OCI-LY7 (cell line): ENCODE data around the gene TPM4. TPM values are rescaled to one million over a fixed set of nuclear protein-coding genes. Genes with fewer than 3 reads are reported as not detected.
A peak's percentile ranks its signal among the peaks of the same experiment; 100 is the strongest.
"Not testable (repeated sequence)": the region's sequence is repeated elsewhere in the genome, so short reads cannot be mapped to it uniquely, and the experiment has no call there.

Experiments used
- BruUV-seq: library from RNA; stranded (reverse); fragments of 400-500 nt; replicated peaks from 2 replicates; lab custom pipeline; 2021; lab: Mats Ljungman, UMichigan
- CTCF ChIA-PET: fragments of 300-600 bp; sonication (Branson Sonifier 250); formaldehyde crosslinking; loops from one replicate; lab custom pipeline; 2022; ENCODE audit warnings: antibody characterized with exemption; ENCODE audit not compliant: unreplicated experiment; lab: Charles Lee
- POLR2A ChIA-PET: fragments of 300-600 bp; sonication (Branson Sonifier 250); formaldehyde crosslinking; loops from one replicate; lab custom pipeline; 2022; ENCODE audit warnings: antibody characterized with exemption; lab: Charles Lee
- DNase-seq: peaks from one replicate; pipeline ENCODE4 v3.0.0-alpha.2; 2015; ENCODE audit warnings: low spot score
- H2AFZ ChIP-seq: fragments of 200-600 bp; sonication (generic), shearing (Covaris generic); 2 replicates; pipeline ENCODE4 v1.6.1; 2014; ENCODE audit warnings: mild to moderate bottlenecking, antibody characterized with exemption, low read length, moderate library complexity
- H3K27ac ChIP-seq: fragments of 200-600 bp; sonication (generic); 2 replicates; pipeline ENCODE4 v1.5.1; 2014; ENCODE audit warnings: mixed run types, low read depth, mild to moderate bottlenecking, moderate library complexity, low read length, inconsistent platforms; ENCODE audit not compliant: poor library complexity, severe bottlenecking
- H3K36me3 ChIP-seq: fragments of 200-600 bp; sonication (generic); 2 replicates; pipeline ENCODE4 v1.6.1; 2014; ENCODE audit warnings: mild to moderate bottlenecking, antibody characterized with exemption, low read length, moderate library complexity, mixed read lengths; ENCODE audit not compliant: insufficient read depth
- H3K4me1 ChIP-seq: fragments of 200-600 bp; sonication (generic); 2 replicates; pipeline ENCODE4 v1.5.1; 2014; ENCODE audit warnings: mild to moderate bottlenecking, low read length; ENCODE audit not compliant: insufficient read depth, poor library complexity, severe bottlenecking
- H3K4me2 ChIP-seq: fragments of 200-600 bp; sonication (generic); 2 replicates; pipeline ENCODE4 v1.6.1; 2014; ENCODE audit warnings: mild to moderate bottlenecking, low read length
- H3K4me3 ChIP-seq: fragments of 200-600 bp; sonication (generic); 2 replicates; pipeline ENCODE4 v1.5.1; 2014; ENCODE audit warnings: mild to moderate bottlenecking, low read depth, low read length; ENCODE audit not compliant: poor library complexity, severe bottlenecking
- H3K79me2 ChIP-seq: fragments of 200-600 bp; sonication (generic); 2 replicates; pipeline ENCODE4 v1.6.1; 2016; ENCODE audit warnings: low read depth, mild to moderate bottlenecking, low read length, moderate library complexity, mixed read lengths; ENCODE audit not compliant: insufficient read depth
- H3K9me2 ChIP-seq: fragments of 200-600 bp; sonication (generic); 2 replicates; pipeline ENCODE4 v1.6.1; 2016; ENCODE audit warnings: mild to moderate bottlenecking, low read length, mixed read lengths; ENCODE audit not compliant: insufficient read depth
- H3K9me3 ChIP-seq: fragments of 200-600 bp; sonication (generic); 2 replicates; pipeline ENCODE4 v1.6.1; 2014; ENCODE audit warnings: mild to moderate bottlenecking, mixed run types, low read length, mixed read lengths
- H4K20me1 ChIP-seq: fragments of 200-600 bp; sonication (generic); 2 replicates; pipeline ENCODE4 v1.6.1; 2014; ENCODE audit warnings: mild to moderate bottlenecking, antibody characterized with exemption, low read length, moderate library complexity, mixed read lengths; ENCODE audit not compliant: insufficient read depth
- EZH2phosphoT487 ChIP-seq: fragments of 200-600 bp; sonication (generic); IDR thresholded peaks from 2 replicates; pipeline ENCODE4 v1.6.1; 2018; ENCODE audit warnings: low read depth, borderline replicate concordance, mild to moderate bottlenecking, mixed run types, antibody characterized with exemption, low read length, moderate library complexity, mixed read lengths
- intact Hi-C: fragments of 100-400 bp; cut with micrococcal nuclease; formaldehyde crosslinking; loops from one replicate; pipeline ENCODE4 v1.10.0; 2022; ENCODE audit not compliant: unreplicated experiment
- total RNA-seq, 2 experiments: library from RNA; depleted of rRNA in 1 of 2; stranded (reverse); fragments of >200 nt in 1 of 2; shearing (Covaris generic) in 1 of 2; gene quantifications; 2 replicates each; pipeline ENCODE4 v1.2.3, GENCODE V29; 2014 to 2022
- TF ChIP-seq, protein P1 (sequence below): fragments of 200-600 bp; sonication (generic); conservative IDR thresholded peaks from 2 replicates; pipeline ENCODE4 v1.5.1; 2014; ENCODE audit warnings: mild to moderate bottlenecking, antibody characterized with exemption, low read length, moderate library complexity, mixed read lengths

TPM4 gene
- total RNA-seq, 2 experiments from 2014 or later: 98.1 to 111 TPM

DNA sequence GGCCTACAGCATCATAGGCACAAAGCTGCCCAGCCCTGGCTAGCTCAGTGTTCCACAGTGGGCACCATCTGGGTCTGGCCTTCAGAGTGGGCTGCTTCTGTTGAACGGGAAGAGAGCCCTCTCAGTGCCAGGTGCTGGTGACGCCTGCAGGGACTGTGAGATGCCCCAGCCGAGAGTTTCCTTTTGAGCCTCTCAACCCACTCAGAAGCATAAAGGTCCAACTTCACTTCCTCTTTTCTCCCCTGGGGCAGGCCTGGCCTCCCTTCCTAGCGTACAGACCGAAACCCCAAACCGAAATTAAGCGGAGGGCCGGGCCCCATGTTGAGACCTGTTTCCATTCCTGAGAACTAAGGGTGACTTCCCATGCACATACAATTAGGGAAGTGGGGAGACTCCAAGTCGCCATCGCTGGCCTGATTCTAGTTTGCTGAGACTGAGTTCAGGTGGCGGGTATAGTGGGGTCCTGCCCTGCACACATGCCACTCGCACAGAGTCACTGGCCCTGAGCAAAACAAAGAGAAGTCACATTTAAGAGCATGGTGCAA is 42.3 kb downstream of the TPM4 start:
- ChIA-PET POLR2A (interaction anchor here (0.6 to 2.4 kb wide), 4 partner anchors 26 to 326 kb away, joined by 3 to 16 read pairs (median 7); no protein-coding TSS in a partner anchor), CTCF (interaction anchor here (1.0 to 1.2 kb wide), 2 partner anchors 31 to 48 kb away, joined by 3 to 4 read pairs; no protein-coding TSS in a partner anchor)
- TF ChIP-seq EZH2phosphoT487: no peak
- TF ChIP-seq, protein P1, sequence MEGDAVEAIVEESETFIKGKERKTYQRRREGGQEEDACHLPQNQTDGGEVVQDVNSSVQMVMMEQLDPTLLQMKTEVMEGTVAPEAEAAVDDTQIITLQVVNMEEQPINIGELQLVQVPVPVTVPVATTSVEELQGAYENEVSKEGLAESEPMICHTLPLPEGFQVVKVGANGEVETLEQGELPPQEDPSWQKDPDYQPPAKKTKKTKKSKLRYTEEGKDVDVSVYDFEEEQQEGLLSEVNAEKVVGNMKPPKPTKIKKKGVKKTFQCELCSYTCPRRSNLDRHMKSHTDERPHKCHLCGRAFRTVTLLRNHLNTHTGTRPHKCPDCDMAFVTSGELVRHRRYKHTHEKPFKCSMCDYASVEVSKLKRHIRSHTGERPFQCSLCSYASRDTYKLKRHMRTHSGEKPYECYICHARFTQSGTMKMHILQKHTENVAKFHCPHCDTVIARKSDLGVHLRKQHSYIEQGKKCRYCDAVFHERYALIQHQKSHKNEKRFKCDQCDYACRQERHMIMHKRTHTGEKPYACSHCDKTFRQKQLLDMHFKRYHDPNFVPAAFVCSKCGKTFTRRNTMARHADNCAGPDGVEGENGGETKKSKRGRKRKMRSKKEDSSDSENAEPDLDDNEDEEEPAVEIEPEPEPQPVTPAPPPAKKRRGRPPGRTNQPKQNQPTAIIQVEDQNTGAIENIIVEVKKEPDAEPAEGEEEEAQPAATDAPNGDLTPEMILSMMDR: no peak
- H3K9me2 ChIP-seq: no peaks in the 10 kb centered on the region
- H3K4me3 ChIP-seq: peak overlapping the region; percentile 54
- no peaks in the 10 kb centered on the region for H3K9me3 ChIP-seq
- BruUV-seq: no TSS peak
- peak overlapping the region; percentile 91 for H3K4me2 ChIP-seq
- H3K79me2 ChIP-seq: peaks cover 53% of the 10 kb centered on the region
- H2AFZ ChIP-seq: no peak overlapping the region
- H3K36me3 ChIP-seq: peaks cover 81% of the 10 kb centered on the region
- intact Hi-C loops: loop anchor here (1.0 to 2.0 kb wide), 3 partner anchors 25 to 64 kb away; partner anchors contain the start of gene HSH2D
- H3K4me1 ChIP-seq: peaks cover 65% of the 10 kb centered on the region
- no peaks in the 10 kb centered on the region for H4K20me1 ChIP-seq
- DNase-seq: peak; percentile 96
- H3K27ac ChIP-seq: peak overlapping the region; percentile 99

DNA sequence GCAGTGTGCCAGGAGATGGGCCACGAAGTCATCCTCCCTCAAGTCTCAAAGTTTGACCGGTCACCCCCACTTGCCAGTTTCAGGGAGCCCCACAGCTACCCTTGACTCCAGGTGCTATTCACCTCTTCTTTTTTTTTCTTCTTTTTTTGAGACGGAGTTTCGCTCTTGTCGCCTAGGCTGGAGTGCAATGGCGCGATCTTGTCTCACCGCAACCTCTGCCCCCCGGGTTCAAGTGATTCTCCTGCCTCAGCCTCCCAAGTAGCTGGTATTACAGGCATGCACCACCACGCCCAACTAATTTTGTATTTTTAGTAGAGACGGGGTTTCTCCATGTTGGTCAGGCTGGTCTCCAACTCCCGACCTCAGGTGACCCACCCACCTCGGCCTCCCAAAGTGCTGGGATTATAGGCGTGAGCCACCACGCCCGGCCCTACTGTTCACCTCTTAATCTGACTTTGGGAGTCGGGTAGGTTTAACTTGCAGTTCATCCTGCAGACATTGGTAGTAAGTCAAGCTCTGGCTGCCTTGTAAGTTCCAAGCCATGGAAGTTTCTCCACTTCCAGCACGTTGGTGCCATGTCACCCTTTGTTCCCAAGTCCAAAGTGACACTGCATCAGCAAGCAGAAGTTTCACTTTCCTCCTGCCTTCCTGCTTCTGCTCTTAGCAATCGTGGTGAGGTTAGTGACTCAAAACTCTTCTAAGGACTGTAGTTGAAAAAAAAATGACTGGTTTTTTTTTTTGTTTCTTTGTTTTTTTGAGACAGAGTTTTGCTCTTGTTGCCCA is 43.0 kb downstream of the TPM4 start:
- H3K9me3 ChIP-seq, H2AFZ ChIP-seq, H4K20me1 ChIP-seq, BruUV-seq, CTCF ChIA-PET, H3K9me2 ChIP-seq: not testable (repeated sequence)
- intact Hi-C loops: loop anchor here (2.0 kb wide), 1 partner anchor 40 kb away; no protein-coding TSS in a partner anchor
- Histone ChIP-seq H3K4me3 (peak overlapping the region; percentile 52), H3K27ac (peak overlapping the region; percentile 99), H3K4me1 (peaks cover 60% of the 10 kb centered on the region), H3K79me2 (peaks cover 46% of the 10 kb centered on the region), H3K4me2 (peak overlapping the region; percentile 91), H3K36me3 (peaks cover 83% of the 10 kb centered on the region)
- POLR2A ChIA-PET: interaction anchor here (2.4 kb wide), 1 partner anchor 25 kb away, joined by 16 read pairs; no protein-coding TSS in a partner anchor
- DNase-seq: peak; percentile 38

DNA sequence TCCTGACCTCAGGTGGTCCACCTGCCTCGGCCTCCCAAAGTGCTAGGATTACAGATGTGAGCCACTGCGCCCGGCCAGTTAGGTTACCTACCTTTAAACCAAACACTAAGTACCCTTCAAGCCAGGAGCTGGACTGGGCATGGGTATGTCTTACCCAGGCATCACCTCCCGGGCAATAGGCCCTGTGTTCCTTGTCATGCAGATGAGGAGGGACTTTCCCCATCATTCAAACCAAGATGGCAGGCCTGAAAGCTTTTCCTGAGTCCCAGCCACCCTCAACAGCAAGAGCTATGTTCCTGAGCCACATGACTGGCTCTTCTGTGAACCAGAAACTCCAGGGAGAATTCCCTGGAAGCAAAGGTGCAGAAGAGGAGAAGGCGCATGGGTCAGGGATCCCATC is 44.8 kb downstream of the TPM4 start:
- Histone ChIP-seq H3K9me3 (no peaks in the 10 kb centered on the region), H3K79me2 (peaks cover 28% of the 10 kb centered on the region), H3K4me1 (peaks cover 45% of the 10 kb centered on the region), H3K4me2 (no peak overlapping the region), H2AFZ (no peak overlapping the region), H3K36me3 (peaks cover 91% of the 10 kb centered on the region), H3K4me3 (no peak overlapping the region), H4K20me1 (no peaks in the 10 kb centered on the region), H3K27ac (no peak overlapping the region), H3K9me2 (no peaks in the 10 kb centered on the region)
- intact Hi-C loops: no loop called here
- ChIA-PET POLR2A (interaction anchor here (1.3 kb wide), 1 partner anchor 59 kb away, joined by 3 read pairs; no protein-coding TSS in a partner anchor), CTCF (no interaction called here)
- BruUV-seq: no TSS peak
- TF ChIP-seq, protein P1: no peak
- TF ChIP-seq EZH2phosphoT487: no peak
- DNase-seq: no peak
